ENCODE data around the gene PRDX5.

- no peak for TF ChIP-seq ZNF777 (tag by site-specific recombination; IDR thresholded peaks at IDR 0.05; ENCODE audit: borderline replicate concordance)
- TF ChIP-seq ZNF302 (tag by site-specific recombination; IDR thresholded peaks at IDR 0.05; ENCODE audit: low read depth), result no peak
- TF ChIP-seq ZNF184 (tag by site-specific recombination; IDR thresholded peaks at IDR 0.05), result no peak
- no peak for TF ChIP-seq ZNF571 (tag by site-specific recombination; IDR thresholded peaks at IDR 0.05)
- TF ChIP-seq CTCF (tag by site-specific recombination; IDR thresholded peaks at IDR 0.05), result no peak
- TF ChIP-seq REST (tag by site-specific recombination; IDR thresholded peaks at IDR 0.05), result no peak
Measured at GRCh38 chr11:64338716-64339115, 20.8 kb downstream of the PRDX5 start.

All from HEK293 (cell line).